ENCODE measurements around the gene CARD11. TPM values are rescaled to one million over a fixed set of nuclear protein-coding genes. Genes with fewer than 3 reads are reported as not detected.

The CARD11 gene
- total and polyA plus RNA-seq, 2 of the 4 experiments (the other 2 are of a cell fraction): 0.18 to 0.26 TPM

DNA sequence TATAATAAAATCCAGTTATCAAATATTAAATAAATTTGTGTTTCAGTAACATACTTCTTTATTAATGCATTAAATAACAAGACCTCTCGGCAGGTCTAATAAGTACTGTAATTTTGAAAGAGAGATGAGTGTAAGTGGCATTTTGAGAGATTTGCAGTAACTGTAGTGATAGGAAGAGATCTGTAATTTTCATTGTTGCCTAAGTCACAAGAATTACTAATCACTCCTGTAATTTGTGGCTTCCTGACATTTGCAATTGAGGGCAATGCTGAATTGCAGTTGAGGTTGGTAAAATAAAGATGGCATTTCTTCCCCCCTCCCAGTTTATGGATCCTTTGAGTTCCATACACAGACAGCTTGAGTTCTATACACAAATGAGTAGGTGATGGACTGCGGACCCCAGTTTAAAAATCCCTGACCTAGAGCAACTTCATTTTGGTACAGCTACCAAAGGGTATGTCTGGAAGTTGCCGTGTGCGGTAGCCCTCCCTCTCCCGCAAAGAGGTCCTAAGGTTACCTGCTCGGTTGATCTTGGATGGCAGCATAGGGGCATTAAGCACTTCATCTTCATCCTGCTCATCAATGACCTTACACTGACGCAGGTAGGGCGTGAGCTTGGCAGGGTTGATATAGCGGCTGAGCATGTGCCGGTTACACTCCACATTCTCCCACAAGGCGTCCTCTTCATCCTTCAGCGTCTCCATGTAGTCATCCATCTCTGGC lies 96.4 kb downstream of the CARD11 start:
- Histone ChIP-seq H3K4ac (ENCODE audit: low read depth, low read length) (no peak overlapping the region), H4K20me1 (ENCODE audit: insufficient read depth, low read length) (no peaks in the 10 kb centered on the region), H2AFZ (replicated peaks; ENCODE audit: low read length, poor library complexity) (no peak overlapping the region), H3K36me3 (ENCODE audit: control insufficient read depth, insufficient read depth, low read length) (no peaks in the 10 kb centered on the region), H3K4me1 (ENCODE audit: control insufficient read depth, insufficient read depth, low read length) (no peaks in the 10 kb centered on the region), H4K5ac (ENCODE audit: low read depth, low read length) (no peak overlapping the region), H3K4me3 (ENCODE audit: insufficient read depth, low read depth, low read length) (no peak overlapping the region), H2BK20ac (ENCODE audit: low read depth, low read length) (no peak overlapping the region), H3K56ac (ENCODE audit: extremely low read depth, insufficient read depth, low read length) (no peak overlapping the region), H2BK120ac (ENCODE audit: low read depth, low read length) (no peak overlapping the region), H3K27me3 (ENCODE audit: control insufficient read depth, insufficient read depth, low read length) (no peaks in the 10 kb centered on the region; the same call in 1 of the 2 replicates), H3K79me1 (ENCODE audit: low read depth in 1 of 2, low read length in 2 of 2) (no peaks in the 10 kb centered on the region), H3K4me2 (ENCODE audit: low read depth, low read length) (no peak overlapping the region), H3K9me3 (ENCODE audit: control insufficient read depth, insufficient read depth, low read length) (no peaks in the 10 kb centered on the region), H2AK9ac (replicated peaks; ENCODE audit: low read depth, low read length, poor library complexity) (no peak overlapping the region), H3K27ac (ENCODE audit: insufficient read depth, low read length) (no peak overlapping the region), H3K9me1 (ENCODE audit: insufficient read depth, low read length) (no peaks in the 10 kb centered on the region), H3K18ac (ENCODE audit: low read depth, low read length) (no peak overlapping the region), H3K23ac (ENCODE audit: low read depth, low read length) (no peak overlapping the region), H2BK5ac (ENCODE audit: low read depth, low read length, poor library complexity, severe bottlenecking) (no peak overlapping the region), H3K9ac (ENCODE audit: low read depth, low read length) (no peak overlapping the region), H2BK15ac (ENCODE audit: low read depth, low read length) (no peak overlapping the region), H3K14ac (replicated peaks; ENCODE audit: low read depth, low read length) (no peak overlapping the region), H4K8ac (ENCODE audit: low read depth in 2 of 2, low read length in 2 of 2) (no peak overlapping the region), H2AK5ac (ENCODE audit: low read depth, low read length) (no peak overlapping the region), H4K91ac (ENCODE audit: insufficient read depth, low read depth, low read length) (no peak overlapping the region)
- in situ Hi-C loops (cut with MboI; ENCODE audit: low sequenced_read_pairs): no loop called here
- intact Hi-C loops (cut with micrococcal nuclease): no loop called here
- TF ChIP-seq BHLHE40 (IDR thresholded peaks at IDR 0.05; ENCODE audit: low read depth, low read length) (no peak), SMC3 (IDR thresholded peaks at IDR 0.05; ENCODE audit: low read depth, low read length) (no peak), RFX5 (IDR thresholded peaks at IDR 0.05; ENCODE audit: low read depth, low read length) (no peak), MAFK (IDR thresholded peaks at IDR 0.05; ENCODE audit: low read depth, low read length) (no peak), MAZ (IDR thresholded peaks at IDR 0.05; ENCODE audit: borderline replicate concordance, low read depth, low read length) (no peak), RAD21 (IDR thresholded peaks at IDR 0.05; ENCODE audit: low read length) (no peak), POLR2A (IDR thresholded peaks at IDR 0.05; ENCODE audit: low read depth, low read length) (no peak), CEBPB (IDR thresholded peaks at IDR 0.05; ENCODE audit: low read depth, low read length) (no peak), NFE2L2 (IDR thresholded peaks at IDR 0.05; ENCODE audit: low read depth, low read length) (no peak), RCOR1 (IDR thresholded peaks at IDR 0.05; ENCODE audit: insufficient replicate concordance, low read length) (no peak), MXI1 (IDR thresholded peaks at IDR 0.05; ENCODE audit: borderline replicate concordance, low read depth, low read length) (no peak), CHD1 (IDR thresholded peaks at IDR 0.05; ENCODE audit: low read depth, low read length) (no peak)
- TF ChIP-seq, protein P1, sequence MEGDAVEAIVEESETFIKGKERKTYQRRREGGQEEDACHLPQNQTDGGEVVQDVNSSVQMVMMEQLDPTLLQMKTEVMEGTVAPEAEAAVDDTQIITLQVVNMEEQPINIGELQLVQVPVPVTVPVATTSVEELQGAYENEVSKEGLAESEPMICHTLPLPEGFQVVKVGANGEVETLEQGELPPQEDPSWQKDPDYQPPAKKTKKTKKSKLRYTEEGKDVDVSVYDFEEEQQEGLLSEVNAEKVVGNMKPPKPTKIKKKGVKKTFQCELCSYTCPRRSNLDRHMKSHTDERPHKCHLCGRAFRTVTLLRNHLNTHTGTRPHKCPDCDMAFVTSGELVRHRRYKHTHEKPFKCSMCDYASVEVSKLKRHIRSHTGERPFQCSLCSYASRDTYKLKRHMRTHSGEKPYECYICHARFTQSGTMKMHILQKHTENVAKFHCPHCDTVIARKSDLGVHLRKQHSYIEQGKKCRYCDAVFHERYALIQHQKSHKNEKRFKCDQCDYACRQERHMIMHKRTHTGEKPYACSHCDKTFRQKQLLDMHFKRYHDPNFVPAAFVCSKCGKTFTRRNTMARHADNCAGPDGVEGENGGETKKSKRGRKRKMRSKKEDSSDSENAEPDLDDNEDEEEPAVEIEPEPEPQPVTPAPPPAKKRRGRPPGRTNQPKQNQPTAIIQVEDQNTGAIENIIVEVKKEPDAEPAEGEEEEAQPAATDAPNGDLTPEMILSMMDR (conservative IDR thresholded peaks at IDR 0.05; ENCODE audit: low read depth, low read length): no peak
- TF ChIP-seq, protein P2, sequence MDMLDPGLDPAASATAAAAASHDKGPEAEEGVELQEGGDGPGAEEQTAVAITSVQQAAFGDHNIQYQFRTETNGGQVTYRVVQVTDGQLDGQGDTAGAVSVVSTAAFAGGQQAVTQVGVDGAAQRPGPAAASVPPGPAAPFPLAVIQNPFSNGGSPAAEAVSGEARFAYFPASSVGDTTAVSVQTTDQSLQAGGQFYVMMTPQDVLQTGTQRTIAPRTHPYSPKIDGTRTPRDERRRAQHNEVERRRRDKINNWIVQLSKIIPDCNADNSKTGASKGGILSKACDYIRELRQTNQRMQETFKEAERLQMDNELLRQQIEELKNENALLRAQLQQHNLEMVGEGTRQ (IDR thresholded peaks at IDR 0.05; ENCODE audit: low read depth, low read length): no peak
- 66% methylated on average over 3 of the region's 12 CpGs; no CpG with 5 or more reads in 1 of the 2 experiments for WGBS, 2 experiments (ENCODE audit: extremely low coverage in 2 of 2, insufficient read length in 1 of 2)
- ATAC-seq (ENCODE audit: low read depth) (no peak), DNase-seq (no peak)
- no TSS peak for BruUV-seq (replicated peaks)
- dilution Hi-C loops (cut with HindIII; ENCODE audit: low sequenced_read_pairs, unreplicated experiment): no loop called here
- ChIA-PET POLR2A (ENCODE audit: unreplicated experiment) (no interaction called here), CTCF (no interaction called here)

Data from IMR-90 (cell line).